HG03108 (cell line): ENCODE measurements around the gene PARP3.
A peak's percentile ranks its signal among the peaks of the same experiment; 100 is the strongest.
"Not testable (repeated sequence)": the region's sequence is repeated elsewhere in the genome, so short reads cannot be mapped to it uniquely, and the experiment has no call there.

Experiments used
- ATAC-seq: cut with Tn5 transposase; IDR thresholded peaks from one replicate; pipeline ENCODE4 v1.9.1; 2021; ENCODE audit warnings: moderate library complexity; ENCODE audit not compliant: unreplicated experiment

Gene PARP3

DNA sequence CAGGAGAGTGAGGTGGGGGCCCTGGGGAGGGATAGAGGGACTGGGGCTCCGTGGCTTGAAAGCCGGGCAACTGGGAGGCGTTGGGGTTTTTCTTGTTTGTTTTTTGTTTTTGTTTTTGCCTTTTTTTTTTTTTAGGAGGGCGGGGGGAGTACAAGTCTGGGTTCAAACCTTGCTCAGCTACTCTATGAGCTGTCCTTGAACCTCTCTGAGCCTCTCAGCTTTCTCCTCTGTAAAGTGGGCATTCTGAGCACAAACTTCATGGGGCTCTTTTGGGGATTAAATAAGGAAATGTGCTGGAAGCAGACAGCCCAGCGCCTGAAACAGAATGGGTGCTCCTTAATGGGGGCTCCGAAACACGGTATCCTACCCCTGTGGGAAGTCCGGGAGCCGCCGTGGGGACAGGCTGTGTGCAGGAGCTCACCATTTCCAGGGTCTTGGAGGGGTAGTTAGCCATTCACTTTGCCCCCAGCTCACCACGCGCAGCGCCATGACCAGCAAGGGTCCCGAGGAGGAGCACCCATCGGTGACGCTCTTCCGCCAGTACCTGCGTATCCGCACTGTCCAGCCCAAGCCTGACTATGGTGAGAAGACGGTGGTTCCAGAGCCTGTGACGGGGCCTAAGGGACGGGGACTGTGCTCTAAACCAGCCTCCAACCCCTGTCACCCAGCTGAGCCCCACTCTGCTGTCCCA lies 41.6 kb downstream of the PARP3 start:
- ATAC-seq, result no peak

DNA sequence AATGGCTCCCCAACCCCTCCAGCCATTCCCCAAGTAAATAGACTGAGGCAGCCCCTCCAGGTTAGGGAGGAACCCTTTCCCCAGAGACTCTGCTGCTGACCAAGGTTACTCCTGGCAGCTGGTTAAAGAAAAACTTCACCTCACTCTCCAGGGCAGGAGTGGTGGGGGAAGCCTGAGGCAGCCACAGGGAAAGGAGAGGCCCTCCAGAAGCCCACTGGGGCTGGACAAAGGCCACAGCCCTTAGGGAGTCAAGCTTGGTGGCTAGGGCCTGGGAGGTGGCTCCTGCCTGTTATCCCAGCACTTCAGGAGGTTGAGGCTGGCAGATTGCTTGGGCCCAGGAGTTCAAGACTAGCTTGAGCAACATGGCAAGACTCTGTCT lies 42.1 kb downstream of the PARP3 start:
- no peak for ATAC-seq

DNA sequence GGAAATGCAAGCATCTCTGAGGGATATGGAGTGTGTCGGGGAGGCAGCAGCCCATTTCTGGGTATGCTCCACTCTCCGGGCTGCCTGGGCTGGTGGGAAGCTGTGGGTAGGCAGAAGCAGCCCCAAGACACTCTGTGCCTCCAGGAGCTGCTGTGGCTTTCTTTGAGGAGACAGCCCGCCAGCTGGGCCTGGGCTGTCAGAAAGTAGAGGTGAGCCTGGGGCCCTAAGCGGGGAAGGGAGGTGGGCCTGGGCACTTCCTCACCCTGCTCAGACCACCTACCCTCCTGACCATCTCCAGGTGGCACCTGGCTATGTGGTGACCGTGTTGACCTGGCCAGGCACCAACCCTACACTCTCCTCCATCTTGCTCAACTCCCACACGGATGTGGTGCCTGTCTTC lies 42.9 kb downstream of the PARP3 start:
- no peak for ATAC-seq

DNA sequence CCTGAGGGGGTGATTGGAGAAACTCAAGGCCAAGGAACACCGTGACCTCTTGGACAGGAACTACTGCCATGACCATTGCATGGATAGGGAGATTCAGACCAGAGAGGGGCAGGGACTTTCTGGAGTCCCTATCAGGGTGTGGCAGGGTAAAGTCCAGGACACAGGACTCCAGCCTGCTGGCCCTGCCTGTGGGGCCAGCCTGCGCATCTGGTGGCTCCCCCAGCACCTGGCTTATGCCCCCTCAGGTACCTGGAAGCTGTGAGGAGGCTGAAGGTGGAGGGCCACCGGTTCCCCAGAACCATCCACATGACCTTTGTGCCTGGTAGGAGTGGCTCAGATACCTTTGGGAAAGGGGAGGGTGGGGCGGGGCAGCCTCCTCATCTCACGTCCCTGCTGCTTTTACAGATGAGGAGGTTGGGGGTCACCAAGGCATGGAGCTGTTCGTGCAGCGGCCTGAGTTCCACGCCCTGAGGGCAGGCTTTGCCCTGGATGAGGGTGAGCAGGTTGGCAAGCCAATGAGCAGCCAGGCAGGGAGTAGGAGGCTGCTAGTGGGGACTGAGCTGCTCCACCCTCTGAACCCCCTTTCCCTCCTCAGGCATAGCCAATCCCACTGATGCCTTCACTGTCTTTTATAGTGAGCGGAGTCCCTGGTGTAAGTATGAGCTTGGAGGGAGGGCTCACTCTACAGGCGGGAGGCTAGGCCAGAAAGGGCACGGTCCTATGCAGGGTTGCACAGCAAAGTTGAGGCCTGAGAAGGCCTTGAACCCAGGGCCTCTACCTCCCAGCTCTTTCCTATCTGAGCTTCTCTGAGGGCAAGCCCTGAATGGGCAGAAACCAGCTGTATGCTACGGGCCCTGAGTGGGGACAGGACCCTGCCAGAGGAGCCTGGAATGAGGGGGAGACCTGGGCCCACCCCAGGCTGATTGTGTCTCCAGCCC lies 44.1 kb downstream of the PARP3 start:
- no peak for ATAC-seq

DNA sequence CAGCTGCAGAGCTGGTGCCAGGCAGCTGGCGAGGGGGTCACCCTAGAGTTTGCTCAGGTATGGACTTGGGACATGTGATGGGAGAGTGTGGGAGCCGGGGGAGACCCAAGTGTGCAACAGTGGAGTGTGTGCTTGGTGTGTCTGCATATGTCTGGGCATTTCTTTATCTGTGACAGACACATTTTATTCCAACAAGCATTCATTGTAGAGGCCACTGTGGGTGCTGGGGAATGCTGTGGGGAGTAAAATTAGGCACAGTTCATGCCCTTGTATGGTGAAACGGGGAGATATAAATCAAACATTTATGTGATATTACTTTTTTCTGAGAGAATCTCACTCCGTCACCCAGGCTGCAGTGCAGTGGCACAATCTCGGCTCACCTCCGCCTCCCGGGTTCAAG lies 45.4 kb downstream of the PARP3 start:
- ATAC-seq, result no peak

DNA sequence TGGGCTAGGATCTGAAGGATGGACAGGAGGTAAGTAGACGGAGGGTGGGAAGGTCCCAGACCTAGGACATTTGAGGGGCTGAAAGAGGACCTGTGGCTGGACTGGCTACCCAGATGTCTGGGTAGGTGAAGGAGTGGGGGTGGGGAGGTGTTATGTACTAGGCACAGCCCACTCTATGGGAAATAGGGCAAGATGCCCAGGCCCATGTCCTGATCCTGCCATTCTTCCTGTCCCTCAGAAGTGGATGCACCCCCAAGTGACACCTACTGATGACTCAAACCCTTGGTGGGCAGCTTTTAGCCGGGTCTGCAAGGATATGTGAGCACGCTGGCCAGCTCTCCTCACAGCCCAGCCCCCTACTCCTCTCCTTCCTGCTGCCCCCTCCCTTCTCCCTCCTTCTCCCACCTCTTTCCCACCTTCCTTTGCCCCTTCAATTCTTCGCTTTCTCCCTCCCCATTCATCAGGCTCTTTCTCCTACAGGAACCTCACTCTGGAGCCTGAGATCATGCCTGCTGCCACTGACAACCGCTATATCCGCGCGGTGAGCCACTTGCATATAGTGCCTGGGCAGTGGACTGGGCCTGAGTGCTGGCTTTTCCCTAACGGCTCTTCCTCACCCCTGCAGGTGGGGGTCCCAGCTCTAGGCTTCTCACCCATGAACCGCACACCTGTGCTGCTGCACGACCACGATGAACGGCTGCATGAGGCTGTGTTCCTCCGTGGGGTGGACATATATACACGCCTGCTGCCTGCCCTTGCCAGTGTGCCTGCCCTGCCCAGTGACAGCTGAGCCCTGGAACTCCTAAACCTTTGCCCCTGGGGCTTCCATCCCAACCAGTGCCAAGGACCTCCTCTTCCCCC lies 46.4 kb downstream of the PARP3 start:
- ATAC-seq, result no peak

DNA sequence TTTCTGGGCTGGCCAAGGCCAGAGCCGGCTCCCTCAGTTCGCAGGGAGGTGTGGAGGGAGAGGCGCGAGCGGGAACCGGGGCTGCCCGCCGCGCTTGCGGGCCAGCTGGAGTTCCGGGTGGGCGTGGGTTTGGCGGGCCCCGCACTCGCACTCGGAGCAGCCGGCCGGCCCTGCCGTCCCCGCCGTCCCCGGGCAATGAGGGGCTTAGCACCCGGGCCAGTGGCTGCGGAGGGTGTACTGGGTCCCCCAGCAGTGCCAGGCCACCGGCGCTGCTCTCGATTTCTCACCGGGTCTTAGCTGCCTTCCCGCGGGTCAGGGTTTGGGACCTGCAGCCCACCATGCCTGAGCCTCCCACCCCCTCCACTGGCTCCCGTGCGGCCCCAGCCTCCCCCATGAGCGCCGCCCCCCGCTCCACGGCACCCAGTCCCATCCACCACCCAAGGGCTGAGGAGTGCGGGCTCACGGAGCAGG lies 48.4 kb downstream of the PARP3 start:
- not testable (repeated sequence) for ATAC-seq

DNA sequence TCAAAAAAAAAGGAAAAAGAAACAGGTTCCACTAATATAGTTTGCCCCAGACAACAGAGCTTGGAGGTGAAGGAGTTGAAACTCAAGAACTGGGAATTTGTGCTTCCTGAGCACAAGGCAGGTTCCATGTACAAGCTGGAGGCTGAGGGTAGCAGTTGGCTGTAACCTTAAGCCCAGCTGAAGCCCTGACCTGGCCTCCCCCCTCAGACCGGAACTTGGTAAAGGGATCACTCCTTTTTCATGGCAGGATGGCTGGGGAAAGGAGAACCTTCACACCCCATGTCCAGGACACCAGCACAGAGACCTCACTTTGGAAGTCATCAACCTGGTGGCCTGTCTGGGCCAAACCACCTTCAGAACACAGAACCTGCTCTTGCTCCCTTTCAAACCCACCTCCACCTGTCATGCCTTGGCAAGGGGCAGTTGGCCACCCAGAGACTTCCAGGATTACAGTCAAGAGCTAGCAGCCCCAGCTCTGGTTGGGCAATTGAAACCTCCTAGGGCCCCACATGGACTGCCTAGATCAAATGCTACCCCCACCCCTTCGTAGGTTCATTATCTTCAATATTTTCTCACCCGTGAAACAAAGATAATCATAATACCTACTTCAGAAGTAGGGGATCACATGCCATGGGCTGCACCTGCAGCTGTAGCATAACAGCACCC lies 50.0 kb downstream of the PARP3 start:
- ATAC-seq, result no peak

DNA sequence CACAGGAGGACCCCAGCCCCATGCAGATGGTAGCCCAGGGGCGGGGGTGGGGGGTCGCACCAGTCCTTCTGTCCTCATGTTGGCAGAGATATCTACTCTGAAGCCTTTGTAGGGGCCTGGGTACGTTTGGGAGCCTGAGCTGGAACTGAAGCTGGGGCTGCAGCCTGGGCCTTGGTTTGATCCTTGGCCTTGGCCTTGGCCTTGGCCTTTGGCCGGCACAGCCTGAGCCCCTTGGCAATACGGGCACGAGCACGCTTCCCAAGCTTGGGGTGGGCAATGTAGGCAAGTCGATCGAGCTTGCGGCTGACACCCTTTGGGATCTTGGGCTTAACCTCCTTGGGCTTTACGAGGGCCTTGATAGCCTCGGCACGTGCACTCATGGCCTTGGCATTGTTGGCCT lies 51.5 kb downstream of the PARP3 start:
- not testable (repeated sequence) for ATAC-seq

DNA sequence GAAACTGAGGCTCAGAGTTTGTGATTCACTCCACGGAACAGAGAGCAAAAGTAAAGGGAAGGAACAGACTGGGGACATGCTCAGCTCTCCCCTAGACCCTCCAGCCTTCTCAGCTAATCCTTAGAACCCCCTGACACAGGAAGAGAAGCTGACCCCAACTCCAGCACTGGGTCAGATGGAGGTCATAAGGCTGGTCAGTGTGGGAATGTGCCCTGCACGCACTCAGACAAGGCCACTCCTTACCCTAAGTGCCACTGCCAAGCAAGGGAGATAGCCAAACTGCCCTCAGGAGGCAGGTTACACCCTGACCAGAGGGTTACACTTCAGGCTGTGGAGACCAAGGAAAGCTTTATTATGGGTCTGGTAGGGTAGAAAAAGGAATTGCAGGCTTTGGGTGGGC lies 52.4 kb downstream of the PARP3 start:
- no peak for ATAC-seq

DNA sequence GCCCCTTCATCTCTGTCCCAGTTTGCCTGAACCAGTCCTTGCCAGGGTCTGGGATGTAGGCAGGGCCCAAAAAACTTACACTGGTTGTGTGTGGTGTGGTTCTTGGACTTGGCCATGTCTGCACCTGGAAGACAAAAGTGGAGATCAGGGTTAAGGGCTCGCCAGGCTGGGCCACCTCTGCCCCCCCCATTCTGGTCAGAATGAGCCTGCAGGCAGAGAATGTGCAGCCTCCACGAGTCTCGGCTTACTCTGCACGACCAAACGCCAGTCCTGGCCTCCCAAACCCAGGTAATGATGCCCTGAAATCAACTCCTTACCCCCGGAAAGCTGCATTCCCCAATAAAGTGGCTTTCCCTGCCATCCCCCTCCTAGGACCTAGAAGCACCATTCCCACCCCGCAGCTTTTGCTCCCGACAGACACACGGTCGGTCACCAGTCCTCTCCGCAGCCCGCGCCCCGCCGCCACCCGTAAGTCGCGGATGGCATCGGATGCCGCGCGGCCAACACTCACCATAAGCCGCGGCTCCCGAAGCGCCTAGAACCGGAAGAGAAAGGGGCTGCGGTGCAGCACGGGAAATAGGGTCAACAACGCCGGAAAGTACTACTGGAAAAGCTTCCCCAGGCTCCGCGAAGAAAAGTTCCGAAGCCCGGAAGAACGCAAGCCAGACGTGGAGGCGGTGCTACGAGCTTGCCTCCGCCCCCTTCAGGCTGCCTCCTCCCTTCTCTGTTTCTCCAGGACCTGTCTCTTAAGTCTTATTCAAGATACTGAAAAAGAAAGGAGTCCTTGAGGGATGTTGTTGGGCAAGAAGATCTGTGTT lies 53.4 kb downstream of the PARP3 start, which contains the start of gene RPL29:
Gene RPL29, minus strand, starts transcription at position 550 of the 818 bp plus-strand sequence. Its CDS starts 434 bp downstream, at position 116.
- ATAC-seq, result peak; percentile 94

DNA sequence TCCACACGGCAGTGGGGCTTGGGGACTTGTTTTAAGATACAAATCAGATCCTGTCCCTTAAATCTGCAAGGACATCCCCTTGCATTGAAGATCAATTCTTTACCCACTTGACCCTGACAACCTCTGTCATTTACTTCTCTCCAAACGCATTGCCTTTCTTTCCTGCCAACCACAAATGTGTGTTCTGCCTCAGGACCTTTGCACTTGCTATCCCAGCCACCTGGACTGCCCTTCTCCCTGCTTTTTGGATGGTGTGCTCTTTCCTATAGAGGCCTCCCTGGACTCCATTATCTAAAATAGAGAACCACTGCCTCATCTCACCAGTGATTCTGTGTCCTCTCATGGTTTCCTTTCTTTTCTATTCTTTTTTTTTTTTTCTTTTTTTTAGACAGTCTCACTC lies 55.0 kb downstream of the PARP3 start:
- no peak for ATAC-seq

DNA sequence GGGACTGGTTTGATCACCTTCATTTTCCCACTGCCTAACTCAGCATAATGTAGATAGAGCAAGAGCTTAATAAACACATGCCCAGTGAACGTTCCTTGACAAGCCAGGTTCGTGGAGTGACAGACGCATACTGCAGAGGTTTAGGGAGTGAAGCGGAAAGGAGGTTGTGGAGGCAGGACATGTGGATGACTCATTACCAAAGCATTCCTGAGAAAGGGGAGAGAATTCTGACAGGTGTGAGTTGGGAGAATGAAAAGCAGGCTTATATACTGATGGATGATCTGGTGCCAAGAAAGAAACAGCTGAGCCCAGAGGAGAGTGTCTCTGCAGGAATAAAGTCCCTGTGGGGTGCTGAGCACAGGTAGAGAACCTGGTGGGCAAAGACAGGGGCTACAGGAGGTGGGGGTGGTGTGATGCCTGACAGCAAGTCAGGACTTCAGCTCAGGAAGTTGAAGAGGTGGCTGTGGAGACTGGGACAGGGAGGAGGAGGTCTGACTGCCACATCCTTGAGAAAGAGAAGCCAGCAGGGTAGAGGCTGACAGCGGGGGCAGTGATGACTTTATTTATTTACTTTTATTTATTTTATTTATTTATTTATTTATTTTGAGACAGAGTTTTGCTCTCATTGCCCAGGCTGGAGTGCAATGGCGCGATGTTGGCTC lies 55.9 kb downstream of the PARP3 start:
- no peak for ATAC-seq
